HCT116 (cell line): ENCODE results near the gene ABCB10. TPM values are rescaled to one million over a fixed set of nuclear protein-coding genes. Genes with fewer than 3 reads are reported as not detected.

Experiments
- ATAC-seq: fragments of 200-7000 bp; cut with Tn5 transposase; 2 replicates; pipeline ENCODE4 v1.9.1; 2020; ENCODE audit warnings: mild to moderate bottlenecking, moderate library complexity
- BruUV-seq: library from RNA; stranded (reverse); fragments of 400-500 nt; replicated peaks from 2 replicates; lab custom pipeline; 2021; lab: Mats Ljungman, UMichigan
- CTCF ChIA-PET: fragments of 300-600 bp; sonication (Branson Sonifier 250); formaldehyde crosslinking; loops from one replicate; lab custom pipeline; 2021; ENCODE audit warnings: antibody characterized with exemption; lab: Charles Lee
- POLR2A ChIA-PET: fragments of 300-600, 350-600 bp; sonication (Branson Sonifier 250); formaldehyde crosslinking; loops from one replicate; lab custom pipeline; 2021; ENCODE audit warnings: antibody characterized with exemption; lab: Charles Lee
- RAD21 ChIA-PET, 2 experiments: fragments of 300-600 bp; sonication (Branson Sonifier 250); formaldehyde crosslinking; loops; one replicate each; lab custom pipeline; 2023; ENCODE audit warnings: low total read pairs in 2 of 2; ENCODE audit not compliant: uncharacterized antibody in 2 of 2, unreplicated experiment in 2 of 2, low non-redundant PET in 1 of 2; lab: Charles Lee
- DNase-seq: peaks from one replicate; pipeline ENCODE4 v3.0.0-alpha.2; 2010; ENCODE audit warnings: low read depth, low spot score
- H2AFZ ChIP-seq: fragments of 200-600 bp; shearing (Covaris generic), sonication (generic); 2 replicates; pipeline ENCODE4 v1.6.1; 2017; ENCODE audit warnings: low read depth, mixed run types, mixed read lengths, antibody characterized with exemption, low read length; ENCODE audit not compliant: poor library complexity, severe bottlenecking
- H3K27ac ChIP-seq: 2 replicates; pipeline ENCODE4 v1.5.1; 2012; ENCODE audit warnings: low read depth, low read length
- H3K27me3 ChIP-seq: fragments of 200-600 bp; sonication (generic); 2 replicates; pipeline ENCODE4 v1.6.1; 2016; ENCODE audit warnings: mixed run types, low read length, mixed read lengths; ENCODE audit not compliant: insufficient read depth
- H3K36me3 ChIP-seq, 2 experiments: fragments of 200-500 bp in 1 of 2; fragments of 200-600 bp in 1 of 2; sonication (Bioruptor generic) in 1 of 2; sonication (generic) in 1 of 2; 2 replicates each; pipeline versions ENCODE4 v1.5.1 to v1.6.1; 2014 to 2016; ENCODE audit warnings: low read length in 2 of 2, inconsistent platforms in 1 of 2, mixed read lengths in 1 of 2, mixed run types in 1 of 2; ENCODE audit not compliant: insufficient read depth in 2 of 2, control insufficient read depth in 1 of 2
- H3K4me1 ChIP-seq, 2 experiments: fragments of 200-600 bp in 1 of 2; sonication (generic) in 1 of 2; 2 replicates each; pipeline versions ENCODE4 v1.5.1 to v1.6.1; 2012 to 2017; ENCODE audit warnings: low read length in 2 of 2, inconsistent platforms in 1 of 2, mild to moderate bottlenecking in 1 of 2, mixed read lengths in 1 of 2, mixed run types in 1 of 2, moderate library complexity in 1 of 2; ENCODE audit not compliant: insufficient read depth in 2 of 2, control insufficient read depth in 1 of 2
- H3K4me2 ChIP-seq: fragments of 200-600 bp; sonication (generic); 2 replicates; pipeline ENCODE4 v1.6.1; 2017; ENCODE audit warnings: mixed run types, low read length, mixed read lengths
- H3K4me3 ChIP-seq, 2 experiments: fragments of 200-600 bp in 1 of 2; sonication (generic) in 1 of 2; replicated peaks in 1 of 2; 2 replicates each; pipeline ENCODE4 v1.5.1; 2011 to 2016; ENCODE audit warnings: low read length in 2 of 2, control low read depth in 1 of 2, low read depth in 1 of 2, mild to moderate bottlenecking in 1 of 2, mixed read lengths in 1 of 2, mixed run types in 1 of 2
- H3K79me2 ChIP-seq: fragments of 200-600 bp; sonication (generic); 2 replicates; pipeline ENCODE4 v1.6.1; 2017; ENCODE audit warnings: mild to moderate bottlenecking, mixed run types, low read length, moderate library complexity, mixed read lengths; ENCODE audit not compliant: insufficient read depth
- H3K9ac ChIP-seq: fragments of 200-600 bp; sonication (generic); 2 replicates; pipeline ENCODE4 v1.6.1; 2016; ENCODE audit warnings: low read length, mixed read lengths
- H3K9me2 ChIP-seq: fragments of 200-600 bp; sonication (generic), shearing (Covaris generic); 2 replicates; pipeline ENCODE4 v1.6.1; 2017; ENCODE audit warnings: mixed run types, mild to moderate bottlenecking, moderate library complexity; ENCODE audit not compliant: insufficient read depth
- H3K9me3 ChIP-seq, 2 experiments: fragments of 200-500 bp in 1 of 2; fragments of 200-600 bp in 1 of 2; sonication (Bioruptor generic) in 1 of 2; sonication (generic) in 1 of 2; 2 replicates each; pipeline ENCODE4 v1.6.1; 2014 to 2017; ENCODE audit warnings: low read length in 2 of 2, mixed read lengths in 2 of 2, inconsistent platforms in 1 of 2, low read depth in 1 of 2, mild to moderate bottlenecking in 1 of 2, mixed run types in 1 of 2, moderate library complexity in 1 of 2; ENCODE audit not compliant: control insufficient read depth in 1 of 2, insufficient read depth in 1 of 2
- H4K20me1 ChIP-seq: fragments of 200-600 bp; sonication (generic), shearing (Covaris generic); 2 replicates; pipeline ENCODE4 v1.6.1; 2017; ENCODE audit warnings: mixed run types, mild to moderate bottlenecking, moderate library complexity; ENCODE audit not compliant: insufficient read depth
- ATF3 ChIP-seq: IDR thresholded peaks from 2 replicates; pipeline ENCODE4 v1.6.1; 2012
- CBX3 ChIP-seq: IDR thresholded peaks from 2 replicates; pipeline ENCODE4 v1.6.1; 2012; ENCODE audit warnings: low read depth
- CEBPB ChIP-seq: IDR thresholded peaks from 2 replicates; pipeline ENCODE4 v1.6.1; 2012; ENCODE audit warnings: low read depth
- CTCF ChIP-seq, 3 experiments: fragments of 200-600 bp in 1 of 3; sonication (generic) in 1 of 3; IDR thresholded peaks in 2 of 3; conservative IDR thresholded peaks in 1 of 3; 2 replicates each; pipeline ENCODE4 v1.5.1; 2012 to 2017; ENCODE audit warnings: low read depth in 2 of 3, low read length in 2 of 3, antibody characterized with exemption in 1 of 3, borderline replicate concordance in 1 of 3, control low read depth in 1 of 3, mild to moderate bottlenecking in 1 of 3, mixed read lengths in 1 of 3, mixed run types in 1 of 3, moderate library complexity in 1 of 3; ENCODE audit not compliant: insufficient read depth in 1 of 3
- EZH2 ChIP-seq: fragments of 200-600 bp; sonication (generic); IDR thresholded peaks from 2 replicates; pipeline ENCODE4 v1.6.1; 2017; ENCODE audit warnings: antibody characterized with exemption, mixed run types
- EZH2phosphoT487 ChIP-seq: fragments of 200-600 bp; IDR thresholded peaks from 2 replicates; pipeline ENCODE4 v1.6.1; 2018; ENCODE audit warnings: antibody characterized with exemption, borderline replicate concordance
- FOSL1 ChIP-seq: IDR thresholded peaks from 2 replicates; pipeline ENCODE4 v1.6.1; 2012; ENCODE audit warnings: low read depth
- RAD21 ChIP-seq: IDR thresholded peaks from 2 replicates; pipeline ENCODE4 v1.6.1; 2012; ENCODE audit warnings: low read depth, mild to moderate bottlenecking
- REST ChIP-seq: IDR thresholded peaks from 2 replicates; pipeline ENCODE4 v1.6.1; 2012; ENCODE audit warnings: low read depth
- SP1 ChIP-seq: IDR thresholded peaks from 2 replicates; pipeline ENCODE4 v1.6.1; 2012; ENCODE audit warnings: low read depth
- intact Hi-C: fragments of 100-400 bp; cut with micrococcal nuclease; formaldehyde crosslinking; loops from 2 replicates; pipeline ENCODE4 v1.10.0; 2022
- total RNA-seq: library from RNA; stranded (reverse); gene quantifications from one replicate; pipeline ENCODE4 v1.2.1, GENCODE V29; 2021; ENCODE audit not compliant: unreplicated experiment

Gene ABCB10
- total RNA-seq, 1 experiment from 2014 or later = 20.3 TPM

- RAD21 ChIA-PET = no interaction called here
- H2AFZ ChIP-seq = no peak overlapping the region
- POLR2A ChIA-PET = interaction anchor here (1.1 kb wide), 1 partner anchor 12 kb away, joined by 3 read pairs; the partner anchor contains the start of gene ABCB10
- BruUV-seq = no TSS peak
- TF ChIP-seq SP1 = no peak
- no peak for TF ChIP-seq EZH2
- no peak for TF ChIP-seq ATF3
- TF ChIP-seq FOSL1 = no peak
- TF ChIP-seq RAD21 = no peak
- H3K9me2 ChIP-seq = no peaks in the 10 kb centered on the region
- DNase-seq (no peak), ATAC-seq (no peak)
- H3K36me3 ChIP-seq = no peaks in the 10 kb centered on the region
- CTCF ChIA-PET = no interaction called here
- intact Hi-C loops = no loop called here
- H4K20me1 ChIP-seq = no peaks in the 10 kb centered on the region
- H3K9ac ChIP-seq = no peak overlapping the region
- no peak overlapping the region for H3K27ac ChIP-seq
- no peaks in the 10 kb centered on the region for H3K79me2 ChIP-seq
- no peak overlapping the region for H3K4me2 ChIP-seq
- no peaks in the 10 kb centered on the region for H3K27me3 ChIP-seq
- H3K4me3 ChIP-seq = no peak overlapping the region
- no peaks in the 10 kb centered on the region for H3K4me1 ChIP-seq
- no peaks in the 10 kb centered on the region for H3K9me3 ChIP-seq
Observed at GRCh38 chr1:229570891-229571516, 12.5 kb upstream of the ABCB10 start.

GRCh38 chr1:229570305-229570704 is 11.8 kb upstream of the ABCB10 start:
- Histone ChIP-seq H3K4me3 (no peak overlapping the region), H3K27ac (no peak overlapping the region), H4K20me1 (no peaks in the 10 kb centered on the region), H3K9me3 (no peaks in the 10 kb centered on the region), H3K9ac (no peak overlapping the region), H3K4me2 (no peak overlapping the region), H3K36me3 (no peaks in the 10 kb centered on the region), H3K9me2 (no peaks in the 10 kb centered on the region), H3K27me3 (no peaks in the 10 kb centered on the region), H2AFZ (no peak overlapping the region), H3K79me2 (no peaks in the 10 kb centered on the region), H3K4me1 (no peaks in the 10 kb centered on the region)
- ChIA-PET CTCF (no interaction called here), RAD21 (no interaction called here), POLR2A (interaction anchor here (1.1 kb wide), 1 partner anchor 11 kb away, joined by 3 read pairs; the partner anchor contains the start of gene ABCB10)
- ATAC-seq (no peak), DNase-seq (no peak)
- intact Hi-C loops = no loop called here
- no TSS peak for BruUV-seq
- no peak for TF ChIP-seq CBX3
- TF ChIP-seq CEBPB = no peak
- TF ChIP-seq REST = no peak
- TF ChIP-seq CTCF (IDR thresholded peaks at IDR 0.05 in 2 of 3, conservative IDR thresholded peaks at IDR 0.05 in 1 of 3; ENCODE audit: borderline replicate concordance in 1 of 3, insufficient read depth in 1 of 3, low read depth in 2 of 3, low read length in 2 of 3) = no peak
- TF ChIP-seq EZH2phosphoT487 = no peak
